Dermis blood vessel endothelial cell (primary cell): ENCODE data around the gene POPDC2. TPM values are rescaled to one million over a fixed set of nuclear protein-coding genes. Genes with fewer than 3 reads are reported as not detected.
"Not testable (repeated sequence)": the region's sequence is repeated elsewhere in the genome, so short reads cannot be mapped to it uniquely, and the experiment has no call there.

Experiments used
- DNase-seq: peaks from one replicate; pipeline ENCODE4 v3.0.0; 2010
- total RNA-seq: library from RNA; depleted of rRNA; stranded (reverse); fragments of >200 nt; gene quantifications from 2 replicates; pipeline ENCODE4 v1.2.3, GENCODE V29; 2014

Gene POPDC2
- 0.33 and 1.7 TPM in 2 replicates for total RNA-seq

- no peak for DNase-seq
Measured at GRCh38 chr3:119660474-119661440, at the start of gene POPDC2. Gene POPDC2, minus strand, starts transcription at chr3:119660589. Its CDS starts 166 bp downstream, at chr3:119660423.

- DNase-seq: no peak
Measured at GRCh38 chr3:119703820-119704531, 43.6 kb upstream of the POPDC2 start.

GRCh38 chr3:119702530-119703527 lies 42.4 kb upstream of the POPDC2 start, which contains the start of gene CFAP91:
Gene CFAP91, plus strand, starts transcription at chr3:119703022. Its CDS starts 77 bp downstream, at chr3:119703099.
- DNase-seq: peak; percentile 92

- no peak for DNase-seq
Measured at GRCh38 chr3:119700920-119701734, 40.7 kb upstream of the POPDC2 start.

GRCh38 chr3:119700269-119700919 lies 40.0 kb upstream of the POPDC2 start:
- peak; percentile 67 for DNase-seq

- no peak for DNase-seq
Measured at GRCh38 chr3:119697394-119697793, 37.0 kb upstream of the POPDC2 start.

GRCh38 chr3:119695480-119695879 lies 35.1 kb upstream of the POPDC2 start:
- no peak for DNase-seq

GRCh38 chr3:119690043-119690656 lies 29.8 kb upstream of the POPDC2 start:
- DNase-seq: peak; percentile 54

GRCh38 chr3:119683421-119683820 lies 23.0 kb upstream of the POPDC2 start:
- DNase-seq: no peak

GRCh38 chr3:119681279-119681678 lies 20.9 kb upstream of the POPDC2 start:
- peak; percentile 73 for DNase-seq

- no peak for DNase-seq
Measured at GRCh38 chr3:119679874-119680273, 19.5 kb upstream of the POPDC2 start.

GRCh38 chr3:119678209-119678608 lies 17.8 kb upstream of the POPDC2 start:
- DNase-seq: not testable (repeated sequence)

- DNase-seq: no peak
Measured at GRCh38 chr3:119677641-119677934, 17.2 kb upstream of the POPDC2 start.

- DNase-seq: peak; percentile 95
Measured at GRCh38 chr3:119676771-119677640, 16.6 kb upstream of the POPDC2 start, which contains the start of gene COX17. Gene COX17, minus strand, starts transcription at chr3:119677406. Its CDS starts 96 bp downstream, at chr3:119677310.

- DNase-seq: no peak
Measured at GRCh38 chr3:119676020-119676419, 15.6 kb upstream of the POPDC2 start.

GRCh38 chr3:119675188-119675874 lies 14.9 kb upstream of the POPDC2 start:
- no peak for DNase-seq

- DNase-seq: no peak
Measured at GRCh38 chr3:119673875-119674274, 13.5 kb upstream of the POPDC2 start.

- no peak for DNase-seq
Measured at GRCh38 chr3:119672776-119673175, 12.4 kb upstream of the POPDC2 start.
